DND-41 (cell line): Measurements from ENCODE around the gene MTCH1.

Source experiments
- EZH2 ChIP-seq: IDR thresholded peaks from 3 replicates; pipeline ENCODE4 v1.6.1; 2012; ENCODE audit warnings: borderline replicate concordance, low read depth, mild to moderate bottlenecking, moderate library complexity, low read length, inconsistent platforms; ENCODE audit not compliant: severe bottlenecking
- TF ChIP-seq, protein P1 (sequence below): IDR thresholded peaks from 2 replicates; pipeline ENCODE4 v1.5.1; 2012; ENCODE audit warnings: borderline replicate concordance, low read length, moderate library complexity, mild to moderate bottlenecking; ENCODE audit not compliant: poor library complexity, severe bottlenecking; ENCODE audit errors: extremely low read depth

DNA sequence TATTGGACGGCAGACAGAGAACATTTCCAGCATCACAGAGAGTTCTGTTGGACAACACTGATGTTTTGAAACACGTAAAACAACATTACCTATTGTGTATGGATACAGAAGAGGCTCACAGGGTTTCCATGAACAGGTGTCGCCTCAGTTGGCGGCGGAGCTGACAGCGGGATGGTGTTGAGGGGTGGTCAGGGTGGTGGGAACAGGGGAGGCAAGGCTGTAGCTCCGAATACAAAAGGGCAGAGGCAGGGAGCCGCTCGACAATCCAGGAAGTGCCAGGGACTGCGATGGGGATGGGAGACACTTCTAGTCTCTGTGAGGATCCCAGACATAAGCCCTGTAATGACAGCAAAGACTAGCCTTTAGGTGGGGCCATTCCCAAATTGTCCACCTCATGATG, 46.0 kb downstream of the MTCH1 start:
- TF ChIP-seq, protein P1, sequence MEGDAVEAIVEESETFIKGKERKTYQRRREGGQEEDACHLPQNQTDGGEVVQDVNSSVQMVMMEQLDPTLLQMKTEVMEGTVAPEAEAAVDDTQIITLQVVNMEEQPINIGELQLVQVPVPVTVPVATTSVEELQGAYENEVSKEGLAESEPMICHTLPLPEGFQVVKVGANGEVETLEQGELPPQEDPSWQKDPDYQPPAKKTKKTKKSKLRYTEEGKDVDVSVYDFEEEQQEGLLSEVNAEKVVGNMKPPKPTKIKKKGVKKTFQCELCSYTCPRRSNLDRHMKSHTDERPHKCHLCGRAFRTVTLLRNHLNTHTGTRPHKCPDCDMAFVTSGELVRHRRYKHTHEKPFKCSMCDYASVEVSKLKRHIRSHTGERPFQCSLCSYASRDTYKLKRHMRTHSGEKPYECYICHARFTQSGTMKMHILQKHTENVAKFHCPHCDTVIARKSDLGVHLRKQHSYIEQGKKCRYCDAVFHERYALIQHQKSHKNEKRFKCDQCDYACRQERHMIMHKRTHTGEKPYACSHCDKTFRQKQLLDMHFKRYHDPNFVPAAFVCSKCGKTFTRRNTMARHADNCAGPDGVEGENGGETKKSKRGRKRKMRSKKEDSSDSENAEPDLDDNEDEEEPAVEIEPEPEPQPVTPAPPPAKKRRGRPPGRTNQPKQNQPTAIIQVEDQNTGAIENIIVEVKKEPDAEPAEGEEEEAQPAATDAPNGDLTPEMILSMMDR: no peak
- no peak for TF ChIP-seq EZH2
